Nephron progenitor cell (in vitro differentiated cells): Measurements from ENCODE around the gene NME4.
A peak's percentile ranks its signal among the peaks of the same experiment; 100 is the strongest.

Source experiments
- DNase-seq: peaks from one replicate; pipeline ENCODE4 v3.0.0; 2021
- H3K27ac Mint-ChIP-seq: 2 replicates; pipeline ENCODE4 v1.8.0; 2021; ENCODE audit warnings: mild to moderate bottlenecking, moderate library complexity, mixed read lengths
- H3K27me3 Mint-ChIP-seq: 2 replicates; pipeline ENCODE4 v1.8.0; 2021; ENCODE audit warnings: mild to moderate bottlenecking, low read depth, mixed read lengths; ENCODE audit not compliant: poor library complexity
- H3K36me3 Mint-ChIP-seq: 2 replicates; pipeline ENCODE4 v1.8.0; 2021; ENCODE audit warnings: low read depth, mixed read lengths
- H3K4me1 Mint-ChIP-seq: 2 replicates; pipeline ENCODE4 v1.8.0; 2021; ENCODE audit warnings: mixed read lengths
- H3K4me3 Mint-ChIP-seq: 2 replicates; pipeline ENCODE4 v1.8.0; 2021; ENCODE audit warnings: mild to moderate bottlenecking, moderate library complexity, mixed read lengths
- H3K9me3 Mint-ChIP-seq: 2 replicates; pipeline ENCODE4 v1.8.0; 2021; ENCODE audit warnings: mild to moderate bottlenecking, moderate library complexity, mixed read lengths
- CTCF ChIP-seq: fragments of 200-600 bp; sonication (generic); IDR thresholded peaks from 2 replicates; pipeline ENCODE4 v1.5.0; 2021; ENCODE audit warnings: antibody characterized with exemption

NME4 gene

GRCh38 chr16:352547-353403 lies 44.2 kb upstream of the NME4 start, which contains the start of gene AXIN1:
Gene AXIN1, minus strand, starts transcription at chr16:352723. Its CDS starts 5,698 bp downstream, at chr16:347025.
- Mint-ChIP-seq H3K27me3 (peaks cover 8% of the 10 kb centered on the region), H3K4me1 (peaks cover 50% of the 10 kb centered on the region), H3K36me3 (peaks cover 6% of the 10 kb centered on the region), H3K4me3 (peak within 1 kb of the TSS; percentile 89), H3K27ac (peak within 1 kb of the TSS; percentile 83), H3K9me3 (no peaks in the 10 kb centered on the region)
- DNase-seq: peak; percentile 100
- TF ChIP-seq CTCF: no peak

GRCh38 chr16:353404-354290 lies 43.4 kb upstream of the NME4 start:
- Mint-ChIP-seq H3K4me3 (peak overlapping the region; percentile 34), H3K27me3 (peaks cover 8% of the 10 kb centered on the region), H3K9me3 (no peaks in the 10 kb centered on the region), H3K27ac (no peak overlapping the region), H3K36me3 (peaks cover 6% of the 10 kb centered on the region), H3K4me1 (peaks cover 44% of the 10 kb centered on the region)
- no peak for TF ChIP-seq CTCF
- no peak for DNase-seq

GRCh38 chr16:354291-354881 lies 42.6 kb upstream of the NME4 start:
- Mint-ChIP-seq H3K27ac (no peak overlapping the region), H3K27me3 (peaks cover 8% of the 10 kb centered on the region), H3K4me1 (peaks cover 37% of the 10 kb centered on the region), H3K9me3 (no peaks in the 10 kb centered on the region), H3K36me3 (peaks cover 6% of the 10 kb centered on the region), H3K4me3 (peak overlapping the region; percentile 34)
- TF ChIP-seq CTCF: no peak
- no peak for DNase-seq

- no peak for TF ChIP-seq CTCF
- Mint-ChIP-seq H3K4me3 (no peak overlapping the region), H3K27me3 (peaks cover 8% of the 10 kb centered on the region), H3K9me3 (no peaks in the 10 kb centered on the region), H3K36me3 (peaks cover 6% of the 10 kb centered on the region), H3K4me1 (peaks cover 30% of the 10 kb centered on the region), H3K27ac (peak overlapping the region; percentile 89)
- DNase-seq: no peak
Observed at GRCh38 chr16:354971-355461, 42.0 kb upstream of the NME4 start.

GRCh38 chr16:356741-357140 lies 40.3 kb upstream of the NME4 start:
- no peak overlapping the region for H3K27ac Mint-ChIP-seq
- no peak for DNase-seq
- no peak for TF ChIP-seq CTCF
- H3K36me3 Mint-ChIP-seq: no peaks in the 10 kb centered on the region
- H3K27me3 Mint-ChIP-seq: peaks cover 8% of the 10 kb centered on the region
- H3K9me3 Mint-ChIP-seq: no peaks in the 10 kb centered on the region
- H3K4me1 Mint-ChIP-seq: peaks cover 17% of the 10 kb centered on the region
- H3K4me3 Mint-ChIP-seq: no peak overlapping the region
